ENCODE results near the gene TIE1. TPM values are rescaled to one million over a fixed set of nuclear protein-coding genes. Genes with fewer than 3 reads are reported as not detected.

Gene TIE1
- total RNA-seq, 2 donors from 2014 or later = 5.1 to 7.6 TPM

- Histone ChIP-seq H3K27ac (no peak overlapping the region), H3K36me3 (no peaks in the 10 kb centered on the region), H3K9me3 (no peaks in the 10 kb centered on the region), H3K4me1 (no peaks in the 10 kb centered on the region), H3K9ac (ENCODE audit: low read depth in 2 of 2, low read length in 2 of 2) (no peak overlapping the region), H3K27me3 (no peaks in the 10 kb centered on the region), H3K4me3 (no peak overlapping the region)
- DNase-seq = no peak
- intact Hi-C loops (cut with DNase I) = no loop called here
- TF ChIP-seq CTCF (IDR thresholded peaks at IDR 0.05) = no peak
These were observed 26.9 kb downstream of the TIE1 start for GRCh38 chr1:43327549-43328292.

- intact Hi-C loops (cut with DNase I) = no loop called here
These were observed 29.4 kb downstream of the TIE1 start for GRCh38 chr1:43329995-43330751.

GRCh38 chr1:43331688-43332087, 30.9 kb downstream of the TIE1 start:
- H3K4me1 ChIP-seq = no peaks in the 10 kb centered on the region
- no peaks in the 10 kb centered on the region for H3K27me3 ChIP-seq
- no peak for DNase-seq
- no peak overlapping the region for H3K27ac ChIP-seq
- intact Hi-C loops (cut with DNase I) = no loop called here
- H3K4me3 ChIP-seq = no peak overlapping the region
- no peaks in the 10 kb centered on the region for H3K36me3 ChIP-seq
- no peak overlapping the region for H3K9ac ChIP-seq (ENCODE audit: low read depth in 2 of 2, low read length in 2 of 2)
- TF ChIP-seq CTCF (IDR thresholded peaks at IDR 0.05) = no peak
- no peaks in the 10 kb centered on the region for H3K9me3 ChIP-seq

More at GRCh38 chr1:43329995-43330751, 29.4 kb downstream of the TIE1 start:
- no peak overlapping the region for H3K9ac ChIP-seq (ENCODE audit: low read depth in 2 of 2, low read length in 2 of 2)
- H3K27me3 ChIP-seq = no peaks in the 10 kb centered on the region
- DNase-seq = no peak
- H3K9me3 ChIP-seq = no peaks in the 10 kb centered on the region
- no peak for TF ChIP-seq CTCF (IDR thresholded peaks at IDR 0.05)
- no peaks in the 10 kb centered on the region for H3K4me1 ChIP-seq
- no peak overlapping the region for H3K27ac ChIP-seq
- no peak overlapping the region for H3K4me3 ChIP-seq
- H3K36me3 ChIP-seq = no peaks in the 10 kb centered on the region

- TF ChIP-seq CTCF (IDR thresholded peaks at IDR 0.05) = no peak
- no peaks in the 10 kb centered on the region for H3K27me3 ChIP-seq
- H3K9ac ChIP-seq (ENCODE audit: low read depth in 2 of 2, low read length in 2 of 2) = no peak overlapping the region
- no peaks in the 10 kb centered on the region for H3K36me3 ChIP-seq
- no peaks in the 10 kb centered on the region for H3K9me3 ChIP-seq
- intact Hi-C loops (cut with DNase I) = no loop called here
- no peak overlapping the region for H3K27ac ChIP-seq
- DNase-seq = no peak
- H3K4me1 ChIP-seq = no peaks in the 10 kb centered on the region
- no peak overlapping the region for H3K4me3 ChIP-seq
These were observed 33.8 kb downstream of the TIE1 start for GRCh38 chr1:43334453-43335205.

GRCh38 chr1:43337588-43337987, 36.8 kb downstream of the TIE1 start, which contains the start of gene MPL:
TSS of gene MPL (plus strand) at chr1:43337818. CDS start at chr1:43337849, 31 bp downstream.
- Histone ChIP-seq H3K27ac (no peak within 1 kb of the TSS), H3K36me3 (no peaks in the 10 kb centered on the region), H3K4me1 (no peaks in the 10 kb centered on the region), H3K9ac (ENCODE audit: low read depth in 2 of 2, low read length in 2 of 2) (no peak within 1 kb of the TSS), H3K27me3 (no peaks in the 10 kb centered on the region), H3K4me3 (no peak within 1 kb of the TSS), H3K9me3 (no peaks in the 10 kb centered on the region)
- TF ChIP-seq CTCF (IDR thresholded peaks at IDR 0.05) = no peak
- intact Hi-C loops (cut with DNase I) = no loop called here
- no peak for DNase-seq

Data from colonic mucosa (tissue), 4 donors.